HCT116 (cell line): ENCODE data around the gene DDX20. TPM values are rescaled to one million over a fixed set of nuclear protein-coding genes. Genes with fewer than 3 reads are reported as not detected.

Experiments used
- ATAC-seq: fragments of 200-7000 bp; cut with Tn5 transposase; 2 replicates; pipeline ENCODE4 v1.9.1; 2020; ENCODE audit warnings: mild to moderate bottlenecking, moderate library complexity
- BruUV-seq: library from RNA; stranded (reverse); fragments of 400-500 nt; replicated peaks from 2 replicates; lab custom pipeline; 2021; lab: Mats Ljungman, UMichigan
- CTCF ChIA-PET: fragments of 300-600 bp; sonication (Branson Sonifier 250); formaldehyde crosslinking; loops from one replicate; lab custom pipeline; 2021; ENCODE audit warnings: antibody characterized with exemption; lab: Charles Lee
- POLR2A ChIA-PET: fragments of 300-600, 350-600 bp; sonication (Branson Sonifier 250); formaldehyde crosslinking; loops from one replicate; lab custom pipeline; 2021; ENCODE audit warnings: antibody characterized with exemption; lab: Charles Lee
- RAD21 ChIA-PET, 2 experiments: fragments of 300-600 bp; sonication (Branson Sonifier 250); formaldehyde crosslinking; loops; one replicate each; lab custom pipeline; 2023; ENCODE audit warnings: low total read pairs in 2 of 2; ENCODE audit not compliant: uncharacterized antibody in 2 of 2, unreplicated experiment in 2 of 2, low non-redundant PET in 1 of 2; lab: Charles Lee
- DNase-seq: peaks from one replicate; pipeline ENCODE4 v3.0.0-alpha.2; 2010; ENCODE audit warnings: low read depth, low spot score
- H2AFZ ChIP-seq: fragments of 200-600 bp; shearing (Covaris generic), sonication (generic); 2 replicates; pipeline ENCODE4 v1.6.1; 2017; ENCODE audit warnings: low read depth, mixed run types, mixed read lengths, antibody characterized with exemption, low read length; ENCODE audit not compliant: poor library complexity, severe bottlenecking
- H3K27ac ChIP-seq: 2 replicates; pipeline ENCODE4 v1.5.1; 2012; ENCODE audit warnings: low read depth, low read length
- H3K27me3 ChIP-seq: fragments of 200-600 bp; sonication (generic); 2 replicates; pipeline ENCODE4 v1.6.1; 2016; ENCODE audit warnings: mixed run types, low read length, mixed read lengths; ENCODE audit not compliant: insufficient read depth
- H3K36me3 ChIP-seq, 2 experiments: fragments of 200-500 bp in 1 of 2; fragments of 200-600 bp in 1 of 2; sonication (Bioruptor generic) in 1 of 2; sonication (generic) in 1 of 2; 2 replicates each; pipeline versions ENCODE4 v1.5.1 to v1.6.1; 2014 to 2016; ENCODE audit warnings: low read length in 2 of 2, inconsistent platforms in 1 of 2, mixed read lengths in 1 of 2, mixed run types in 1 of 2; ENCODE audit not compliant: insufficient read depth in 2 of 2, control insufficient read depth in 1 of 2
- H3K4me1 ChIP-seq, 2 experiments: fragments of 200-600 bp in 1 of 2; sonication (generic) in 1 of 2; 2 replicates each; pipeline versions ENCODE4 v1.5.1 to v1.6.1; 2012 to 2017; ENCODE audit warnings: low read length in 2 of 2, inconsistent platforms in 1 of 2, mild to moderate bottlenecking in 1 of 2, mixed read lengths in 1 of 2, mixed run types in 1 of 2, moderate library complexity in 1 of 2; ENCODE audit not compliant: insufficient read depth in 2 of 2, control insufficient read depth in 1 of 2
- H3K4me2 ChIP-seq: fragments of 200-600 bp; sonication (generic); 2 replicates; pipeline ENCODE4 v1.6.1; 2017; ENCODE audit warnings: mixed run types, low read length, mixed read lengths
- H3K4me3 ChIP-seq, 2 experiments: fragments of 200-600 bp in 1 of 2; sonication (generic) in 1 of 2; replicated peaks in 1 of 2; 2 replicates each; pipeline ENCODE4 v1.5.1; 2011 to 2016; ENCODE audit warnings: low read length in 2 of 2, control low read depth in 1 of 2, low read depth in 1 of 2, mild to moderate bottlenecking in 1 of 2, mixed read lengths in 1 of 2, mixed run types in 1 of 2
- H3K79me2 ChIP-seq: fragments of 200-600 bp; sonication (generic); 2 replicates; pipeline ENCODE4 v1.6.1; 2017; ENCODE audit warnings: mild to moderate bottlenecking, mixed run types, low read length, moderate library complexity, mixed read lengths; ENCODE audit not compliant: insufficient read depth
- H3K9ac ChIP-seq: fragments of 200-600 bp; sonication (generic); 2 replicates; pipeline ENCODE4 v1.6.1; 2016; ENCODE audit warnings: low read length, mixed read lengths
- H3K9me2 ChIP-seq: fragments of 200-600 bp; sonication (generic), shearing (Covaris generic); 2 replicates; pipeline ENCODE4 v1.6.1; 2017; ENCODE audit warnings: mixed run types, mild to moderate bottlenecking, moderate library complexity; ENCODE audit not compliant: insufficient read depth
- H3K9me3 ChIP-seq, 2 experiments: fragments of 200-500 bp in 1 of 2; fragments of 200-600 bp in 1 of 2; sonication (Bioruptor generic) in 1 of 2; sonication (generic) in 1 of 2; 2 replicates each; pipeline ENCODE4 v1.6.1; 2014 to 2017; ENCODE audit warnings: low read length in 2 of 2, mixed read lengths in 2 of 2, inconsistent platforms in 1 of 2, low read depth in 1 of 2, mild to moderate bottlenecking in 1 of 2, mixed run types in 1 of 2, moderate library complexity in 1 of 2; ENCODE audit not compliant: control insufficient read depth in 1 of 2, insufficient read depth in 1 of 2
- H4K20me1 ChIP-seq: fragments of 200-600 bp; sonication (generic), shearing (Covaris generic); 2 replicates; pipeline ENCODE4 v1.6.1; 2017; ENCODE audit warnings: mixed run types, mild to moderate bottlenecking, moderate library complexity; ENCODE audit not compliant: insufficient read depth
- CBX3 ChIP-seq: IDR thresholded peaks from 2 replicates; pipeline ENCODE4 v1.6.1; 2012; ENCODE audit warnings: low read depth
- CTCF ChIP-seq, 3 experiments: fragments of 200-600 bp in 1 of 3; sonication (generic) in 1 of 3; IDR thresholded peaks in 2 of 3; conservative IDR thresholded peaks in 1 of 3; 2 replicates each; pipeline ENCODE4 v1.5.1; 2012 to 2017; ENCODE audit warnings: low read depth in 2 of 3, low read length in 2 of 3, antibody characterized with exemption in 1 of 3, borderline replicate concordance in 1 of 3, control low read depth in 1 of 3, mild to moderate bottlenecking in 1 of 3, mixed read lengths in 1 of 3, mixed run types in 1 of 3, moderate library complexity in 1 of 3; ENCODE audit not compliant: insufficient read depth in 1 of 3
- POLR2AphosphoS5 ChIP-seq: IDR thresholded peaks from 2 replicates; pipeline ENCODE4 v1.6.1; 2011; ENCODE audit warnings: mild to moderate bottlenecking, low read depth, low read length, moderate library complexity
- intact Hi-C: fragments of 100-400 bp; cut with micrococcal nuclease; formaldehyde crosslinking; loops from 2 replicates; pipeline ENCODE4 v1.10.0; 2022
- total RNA-seq: library from RNA; stranded (reverse); gene quantifications from one replicate; pipeline ENCODE4 v1.2.1, GENCODE V29; 2021; ENCODE audit not compliant: unreplicated experiment

DDX20 gene
- total RNA-seq, 1 experiment from 2014 or later: 14.9 TPM

DNA sequence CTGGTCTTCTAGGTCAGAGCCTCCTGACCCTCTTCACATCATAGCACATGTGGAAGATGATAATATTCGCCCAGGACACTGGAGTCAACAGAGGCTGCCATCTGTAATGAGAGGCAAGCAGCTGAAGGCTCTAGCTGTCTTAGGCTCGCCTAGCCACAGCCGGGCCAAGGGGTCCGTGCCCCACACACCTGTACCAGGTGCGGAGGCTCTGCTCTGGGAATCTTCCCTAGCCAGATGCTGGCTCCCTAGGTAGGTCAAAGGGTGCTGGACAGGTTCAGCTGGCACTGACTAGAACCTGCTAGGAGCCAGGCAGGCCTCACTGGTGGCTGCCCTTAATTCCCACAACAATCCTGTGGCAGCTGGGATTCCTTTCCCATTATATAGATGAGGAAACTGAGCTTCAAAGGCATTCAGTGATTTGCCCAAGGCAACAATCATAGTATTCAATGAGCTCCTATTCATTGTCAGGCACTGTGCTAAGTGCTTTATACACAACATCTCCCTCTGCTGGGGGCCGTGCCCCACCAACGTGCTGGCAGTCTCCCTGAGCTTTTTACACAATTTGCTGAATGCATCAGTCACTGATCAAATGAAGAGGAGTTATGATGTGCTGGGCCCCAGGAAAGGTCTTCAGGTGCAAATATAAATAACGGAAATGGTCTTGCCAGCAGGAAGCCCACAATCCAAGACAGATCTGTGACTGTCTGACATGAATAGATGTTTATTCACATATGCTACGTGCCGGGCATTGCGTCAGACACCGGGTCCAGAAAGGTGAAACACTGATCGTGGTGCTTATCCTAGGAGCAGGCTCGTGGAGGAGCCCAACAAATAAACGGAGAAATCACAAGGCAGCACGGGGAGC lies 58.0 kb downstream of the DDX20 start:
- ATAC-seq (peak; percentile 57), DNase-seq (no peak)
- ChIA-PET RAD21 (no interaction called here), CTCF (interaction anchor here (0.9 kb wide), 1 partner anchor 24 kb away, joined by 3 read pairs; no protein-coding TSS in a partner anchor), POLR2A (no interaction called here)
- Histone ChIP-seq H3K9ac (no peak overlapping the region), H3K9me3 (no peaks in the 10 kb centered on the region), H2AFZ (no peak overlapping the region), H3K9me2 (no peaks in the 10 kb centered on the region), H3K4me3 (no peak overlapping the region), H3K4me1 (no peaks in the 10 kb centered on the region), H4K20me1 (no peaks in the 10 kb centered on the region), H3K36me3 (no peaks in the 10 kb centered on the region), H3K27me3 (no peaks in the 10 kb centered on the region; the same call in 1 of the 2 replicates), H3K4me2 (no peak overlapping the region), H3K27ac (no peak overlapping the region), H3K79me2 (no peaks in the 10 kb centered on the region)
- no TSS peak for BruUV-seq
- TF ChIP-seq CTCF (IDR thresholded peaks at IDR 0.05 in 2 of 3, conservative IDR thresholded peaks at IDR 0.05 in 1 of 3; ENCODE audit: borderline replicate concordance in 1 of 3, insufficient read depth in 1 of 3, low read depth in 2 of 3, low read length in 2 of 3): peak in 1 of 3 experiments; percentile 22; a peak in 1 of 6 replicates
- TF ChIP-seq POLR2AphosphoS5: no peak
- intact Hi-C loops: no loop called here

DNA sequence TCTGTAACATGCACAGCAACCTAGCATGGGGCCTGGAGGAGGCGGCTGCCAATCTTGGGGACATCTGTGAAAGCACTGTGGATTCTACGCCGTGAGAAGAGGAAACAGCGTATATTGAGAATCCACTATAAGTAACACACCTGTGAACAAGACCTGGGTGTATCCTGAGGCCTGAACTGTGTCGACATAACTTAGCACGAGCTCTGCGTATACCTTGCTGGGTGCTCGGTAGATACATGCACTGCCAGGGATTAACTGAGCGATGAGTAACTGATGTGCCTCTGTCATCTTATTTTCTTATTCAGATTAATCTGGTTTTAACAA lies 58.6 kb downstream of the DDX20 start:
- TF ChIP-seq CBX3: no peak
- no peak overlapping the region for H3K4me3 ChIP-seq
- no peak overlapping the region for H2AFZ ChIP-seq
- DNase-seq (no peak), ATAC-seq (no peak)
- no TSS peak for BruUV-seq
- H3K9me3 ChIP-seq: no peaks in the 10 kb centered on the region
- no peaks in the 10 kb centered on the region for H3K9me2 ChIP-seq
- H3K27ac ChIP-seq: no peak overlapping the region
- no peaks in the 10 kb centered on the region; the same call in 1 of the 2 replicates for H3K27me3 ChIP-seq
- H3K79me2 ChIP-seq: no peaks in the 10 kb centered on the region
- intact Hi-C loops: no loop called here
- POLR2A ChIA-PET: no interaction called here
- H3K9ac ChIP-seq: no peak overlapping the region
- CTCF ChIA-PET: interaction anchor here (0.9 kb wide), 1 partner anchor 25 kb away, joined by 3 read pairs; no protein-coding TSS in a partner anchor
- H3K36me3 ChIP-seq: no peaks in the 10 kb centered on the region
- H3K4me2 ChIP-seq: no peak overlapping the region
- H4K20me1 ChIP-seq: no peaks in the 10 kb centered on the region
- RAD21 ChIA-PET: no interaction called here
- no peaks in the 10 kb centered on the region for H3K4me1 ChIP-seq
